HG03139 (cell line): ENCODE results near the gene EEF1E1.

ENCODE experiments used
- ATAC-seq: cut with Tn5 transposase; IDR thresholded peaks from one replicate; pipeline ENCODE4 v1.9.1; 2021; ENCODE audit not compliant: unreplicated experiment

Gene EEF1E1

GRCh38 chr6:8088886-8089285 is 13.5 kb downstream of the EEF1E1 start:
- ATAC-seq: no peak

- ATAC-seq: no peak
Observed at GRCh38 chr6:8087870-8088754, 14.2 kb downstream of the EEF1E1 start.

- no peak for ATAC-seq
Observed at GRCh38 chr6:8086755-8087306, 15.5 kb downstream of the EEF1E1 start.

GRCh38 chr6:8085053-8085511 is 17.3 kb downstream of the EEF1E1 start:
- ATAC-seq: no peak

- no peak for ATAC-seq
Observed at GRCh38 chr6:8084586-8084985, 17.8 kb downstream of the EEF1E1 start.

- no peak for ATAC-seq
Observed at GRCh38 chr6:8082954-8083858, 19.1 kb downstream of the EEF1E1 start.

GRCh38 chr6:8082572-8082953 is 19.8 kb downstream of the EEF1E1 start:
- no peak for ATAC-seq

- ATAC-seq: no peak
Observed at GRCh38 chr6:8080362-8081151, 21.8 kb downstream of the EEF1E1 start.

GRCh38 chr6:8079126-8079525 is 23.2 kb downstream of the EEF1E1 start:
- ATAC-seq: no peak

- ATAC-seq: no peak
Observed at GRCh38 chr6:8077991-8078390, 24.4 kb downstream of the EEF1E1 start.

GRCh38 chr6:8075704-8076103 is 26.6 kb downstream of the EEF1E1 start:
- no peak for ATAC-seq

- no peak for ATAC-seq
Observed at GRCh38 chr6:8075185-8075584, 27.2 kb downstream of the EEF1E1 start.

- no peak for ATAC-seq
Observed at GRCh38 chr6:8074213-8074612, 28.1 kb downstream of the EEF1E1 start.

GRCh38 chr6:8073758-8074157 is 28.6 kb downstream of the EEF1E1 start:
- ATAC-seq: no peak

GRCh38 chr6:8070718-8071117 is 31.6 kb downstream of the EEF1E1 start:
- no peak for ATAC-seq

GRCh38 chr6:8069631-8070284 is 32.6 kb downstream of the EEF1E1 start:
- no peak for ATAC-seq

- no peak for ATAC-seq
Observed at GRCh38 chr6:8069151-8069550, 33.2 kb downstream of the EEF1E1 start.

- no peak for ATAC-seq
Observed at GRCh38 chr6:8066108-8066507, 36.2 kb downstream of the EEF1E1 start.

GRCh38 chr6:8065519-8065911 is 36.8 kb downstream of the EEF1E1 start:
- ATAC-seq: peak; percentile 20
